Middle frontal gyrus (tissue), 1 donor: Measurements from ENCODE around the gene RHBDD2.
"Not testable (repeated sequence)": the region's sequence is repeated elsewhere in the genome, so short reads cannot be mapped to it uniquely, and the experiment has no call there.

ENCODE experiments used
- DNase-seq: peaks from one replicate; pipeline ENCODE4 v3.0.0-alpha.2; 2015; ENCODE audit warnings: low spot score; ENCODE audit errors: extremely low spot score

The RHBDD2 gene

GRCh38 chr7:75866489-75867389, 12.1 kb upstream of the RHBDD2 start:
- no peak for DNase-seq

- DNase-seq = no peak
Measured at GRCh38 chr7:75867390-75867717, 11.5 kb upstream of the RHBDD2 start.

GRCh38 chr7:75868153-75868552, 10.7 kb upstream of the RHBDD2 start:
- no peak for DNase-seq

- DNase-seq = no peak
Measured at GRCh38 chr7:75869776-75870379, 9.0 kb upstream of the RHBDD2 start.

- no peak for DNase-seq
Measured at GRCh38 chr7:75870557-75871161, 8.2 kb upstream of the RHBDD2 start.

- no peak for DNase-seq
Measured at GRCh38 chr7:75872073-75872782, 6.6 kb upstream of the RHBDD2 start.

- DNase-seq = not testable (repeated sequence)
Measured at GRCh38 chr7:75874180-75874579, 4.7 kb upstream of the RHBDD2 start.

- no peak for DNase-seq
Measured at GRCh38 chr7:75875113-75876080, 3.4 kb upstream of the RHBDD2 start.

GRCh38 chr7:75876126-75876881, 2.5 kb upstream of the RHBDD2 start:
- no peak for DNase-seq

- DNase-seq = no peak
Measured at GRCh38 chr7:75878312-75878768, 494 bp upstream of the RHBDD2 start.

- no peak for DNase-seq
Measured at GRCh38 chr7:75879771-75880184, 944 bp downstream of the RHBDD2 start.

GRCh38 chr7:75880242-75880641, 1.4 kb downstream of the RHBDD2 start:
- DNase-seq = no peak

GRCh38 chr7:75881436-75882095, 2.7 kb downstream of the RHBDD2 start:
- DNase-seq = no peak

GRCh38 chr7:75883265-75883824, 4.5 kb downstream of the RHBDD2 start:
- not testable (repeated sequence) for DNase-seq

GRCh38 chr7:75884476-75884875, 5.6 kb downstream of the RHBDD2 start:
- DNase-seq = no peak

GRCh38 chr7:75885036-75885435, 6.2 kb downstream of the RHBDD2 start:
- DNase-seq = no peak

GRCh38 chr7:75887669-75888369, 9.0 kb downstream of the RHBDD2 start:
- no peak for DNase-seq

- DNase-seq = no peak
Measured at GRCh38 chr7:75888464-75889222, 9.8 kb downstream of the RHBDD2 start.
